ENCODE measurements around the gene HOXD9. TPM values are rescaled to one million over a fixed set of nuclear protein-coding genes. Genes with fewer than 3 reads are reported as not detected.

HOXD9 gene
- total and polyA plus RNA-seq, 2 of the 8 experiments (the other 6 are each of a cell fraction or from before 2014, with no cell fraction given), result not detected

GRCh38 chr2:176097820-176098365 lies 24.6 kb upstream of the HOXD9 start:
- TF ChIP-seq RFX5 (IDR thresholded peaks at IDR 0.05; ENCODE audit: borderline replicate concordance, low read depth, low read length) (0 out of 2 replicates have a peak, but pooled peaks have one; percentile 1), E2F6 (IDR thresholded peaks at IDR 0.05) (0 out of 2 replicates have a peak, but pooled peaks have one; percentile 23), GABPA (IDR thresholded peaks at IDR 0.05; ENCODE audit: borderline replicate concordance, insufficient read depth, low read length) (no peak)
- POLR2A ChIA-PET (ENCODE audit: partially characterized antibody), result interaction anchor here (1.4 to 3.4 kb wide), 3 partner anchors 8 to 18 kb away, joined by 4 to 12 read pairs (median 8); partner anchors contain the start of gene HOXD11

More at GRCh38 chr2:176097820-176098365, 24.6 kb upstream of the HOXD9 start:
- Histone ChIP-seq H3K23me2 (ENCODE audit: low read depth, low read length) (peaks cover 6% of the 10 kb centered on the region), H3K9me3 (ENCODE audit: insufficient read depth in 2 of 2, low read depth in 1 of 2, low read length in 1 of 2) (no peaks in the 10 kb centered on the region; a peak in 1 of 4 replicates), H4K5ac (ENCODE audit: insufficient read length, low read depth, low read length) (no peak overlapping the region), H3K4me3 (ENCODE audit: extremely low read depth in 1 of 4, insufficient read depth in 2 of 4, low read depth in 3 of 4, low read length in 4 of 4) (peak overlapping the region in 3 of 4 experiments; percentile 29 to 54 (median 30); a peak in 3 of 8 replicates), H3K4me2 (ENCODE audit: insufficient read depth in 1 of 2, low read depth in 2 of 2, low read length in 2 of 2) (peak overlapping the region; percentile 14 to 77), H3K4me1 (replicated peaks in 1 of 4; ENCODE audit: control insufficient read depth in 3 of 4, insufficient read depth in 4 of 4, low read length in 3 of 4) (peaks cover 0 to 28% (median 16%) of the 10 kb centered on the region in 4 experiments; a peak in 6 of 7 replicates), H3K23ac (ENCODE audit: insufficient read length) (no peak overlapping the region), H4K91ac (replicated peaks; ENCODE audit: insufficient read length, low read length) (no peak overlapping the region), H2BK5ac (ENCODE audit: low read depth, low read length) (no peak overlapping the region; the same call in 1 of the 2 replicates), H3K14ac (ENCODE audit: insufficient read length) (no peak overlapping the region), H2AK5ac (ENCODE audit: low read depth, low read length) (no peak overlapping the region), H2BK12ac (ENCODE audit: low read depth, low read length) (peak overlapping the region; percentile 1; the same call in 1 of the 2 replicates), H3K4ac (replicated peaks; ENCODE audit: insufficient read length, low read depth, low read length) (no peak overlapping the region), H3K56ac (replicated peaks; ENCODE audit: insufficient read length, low read depth, low read length) (no peak overlapping the region), H4K20me1 (replicated peaks in 1 of 2; ENCODE audit: control insufficient read depth in 1 of 2, insufficient read depth in 2 of 2, low read length in 2 of 2) (peaks cover 16 to 38% of the 10 kb centered on the region in 2 experiments), H2BK15ac (ENCODE audit: low read length) (0 out of 2 replicates have a peak overlapping the region, but pooled peaks have one; percentile 46), H3K79me1 (ENCODE audit: low read depth, low read length) (no peaks in the 10 kb centered on the region), H3K36me3 (ENCODE audit: control insufficient read depth in 2 of 4, insufficient read depth in 4 of 4, low read length in 3 of 4) (no peaks in the 10 kb centered on the region; a peak in 1 of 8 replicates), H4K8ac (ENCODE audit: extremely low read depth, insufficient read depth, low read length) (peak overlapping the region; percentile 28; the same call in 1 of the 2 replicates), H3K27me3 (replicated peaks in 1 of 4; ENCODE audit: control insufficient read depth in 3 of 4, extremely low read depth in 1 of 4, insufficient read depth in 3 of 4, low read length in 3 of 4) (peaks cover 79 to 99% (median 93%) of the 10 kb centered on the region in 4 experiments), H2AFZ (ENCODE audit: low read length) (no peak overlapping the region), H2BK120ac (replicated peaks; ENCODE audit: low read depth, low read length) (peak overlapping the region; percentile 13), H3K27ac (ENCODE audit: low read depth, low read length) (no peak overlapping the region), H3K9ac (replicated peaks in 1 of 4; ENCODE audit: extremely low read depth in 1 of 4, low read depth in 3 of 4, low read length in 3 of 4) (no peak overlapping the region), H3K79me2 (ENCODE audit: control insufficient read depth in 1 of 2, insufficient read depth in 2 of 2, low read length in 2 of 2) (no peaks in the 10 kb centered on the region), H2BK20ac (ENCODE audit: low read length) (no peak overlapping the region), H3K18ac (ENCODE audit: extremely low read depth, low read length) (peak overlapping the region; percentile 41; the same call in 1 of the 2 replicates)
- CTCF ChIA-PET (ENCODE audit: partially characterized antibody), result interaction anchor here (0.6 to 6.5 kb wide), 37 partner anchors 7 to 1543 kb away, joined by 3 to 130 read pairs (median 4); partner anchors contain the start of genes EVX2 and HOXD4
- WGBS, 2 experiments (ENCODE audit: extremely low coverage in 1 of 2, insufficient coverage in 1 of 2, insufficient read length in 1 of 2, insufficient replicate concordance in 2 of 2, low coverage in 1 of 2, low lambda C conversion rate in 2 of 2, missing lambda C conversion rate in 1 of 2), result 3% methylated on average over 16 of the region's 18 CpGs; no CpG with 5 or more reads in 1 of the 2 experiments
- no peak for FAIRE-seq
- no peak for DNase-seq (ENCODE audit: low read depth in 1 of 2, low spot score in 2 of 2)
